Measurements from ENCODE around the gene NT5E. TPM values are rescaled to one million over a fixed set of nuclear protein-coding genes. Genes with fewer than 3 reads are reported as not detected.
"Not testable (repeated sequence)": the region's sequence is repeated elsewhere in the genome, so short reads cannot be mapped to it uniquely, and the experiment has no call there.

The NT5E gene
- total and polyA plus RNA-seq, 9 donors: 29.3 to 68.7 (median 47.4) TPM

- H3K4me1 ChIP-seq (ENCODE audit: insufficient read depth): no peaks in the 10 kb centered on the region
- H3K27ac ChIP-seq: no peak overlapping the region
- no peaks in the 10 kb centered on the region for H3K36me3 ChIP-seq
- no peak for DNase-seq
- 63 to 73% (median 73%) methylated on average over 2 of the region's 2 CpGs for WGBS, 3 donors
- no peaks in the 10 kb centered on the region for H3K9me3 ChIP-seq
- intact Hi-C loops (cut with DNase I): no loop called here
- no peaks in the 10 kb centered on the region for H3K27me3 ChIP-seq
- H3K4me3 ChIP-seq: no peak overlapping the region
- no peak for TF ChIP-seq CTCF (IDR thresholded peaks at IDR 0.05)
- no peak for TF ChIP-seq POLR2A (IDR thresholded peaks at IDR 0.05)
- TF ChIP-seq EP300 (IDR thresholded peaks at IDR 0.05): no peak
These were observed 48.8 kb downstream of the NT5E start for GRCh38 chr6:85498596-85499258.

DNA sequence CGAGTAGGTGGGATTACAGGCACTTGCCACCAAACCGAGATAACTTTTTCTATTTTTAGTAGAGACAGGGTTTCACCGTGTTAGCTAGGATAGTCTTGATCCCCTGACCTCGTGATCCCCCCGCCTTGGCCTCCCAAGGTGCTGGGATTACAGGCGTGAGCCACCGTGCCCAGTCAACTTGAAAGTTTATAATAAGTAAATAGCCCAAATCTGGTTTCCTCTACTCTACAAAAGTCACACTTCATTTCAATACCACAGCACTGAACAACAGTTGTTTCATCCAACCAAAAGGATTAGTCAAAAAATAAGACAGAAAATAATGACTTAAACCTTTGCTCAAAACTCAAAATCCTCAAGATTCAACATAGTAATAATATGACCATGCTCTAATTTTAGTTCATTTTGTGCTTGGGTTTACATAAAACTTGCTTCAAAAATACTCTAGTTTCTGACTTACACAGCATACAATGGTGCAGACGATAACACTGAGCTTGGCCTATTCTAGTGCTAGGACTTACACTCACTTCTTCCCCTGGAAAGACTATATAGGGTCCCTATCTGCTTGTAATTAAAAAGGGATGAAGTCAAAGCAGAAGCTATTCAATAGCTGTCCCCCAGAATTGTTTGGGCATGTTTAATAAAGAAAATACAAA is 56.7 kb downstream of the NT5E start:
- H3K27me3 ChIP-seq: no peaks in the 10 kb centered on the region
- intact Hi-C loops (cut with DNase I): no loop called here
- TF ChIP-seq CTCF (IDR thresholded peaks at IDR 0.05) (no peak), EP300 (IDR thresholded peaks at IDR 0.05) (no peak), POLR2A (IDR thresholded peaks at IDR 0.05) (no peak)
- no peak for DNase-seq
- 86 to 92% (median 90%) methylated on average over 8 of the region's 8 CpGs for WGBS, 3 donors
- no peaks in the 10 kb centered on the region for H3K36me3 ChIP-seq
- H3K4me1 ChIP-seq (ENCODE audit: insufficient read depth): no peaks in the 10 kb centered on the region
- H3K27ac ChIP-seq: no peak overlapping the region
- H3K4me3 ChIP-seq: no peak overlapping the region
- H3K9me3 ChIP-seq: no peaks in the 10 kb centered on the region

GRCh38 chr6:85516168-85516567 is 66.3 kb downstream of the NT5E start:
- H3K27me3 ChIP-seq: no peaks in the 10 kb centered on the region
- no peaks in the 10 kb centered on the region for H3K4me1 ChIP-seq (ENCODE audit: insufficient read depth)
- DNase-seq: no peak
- TF ChIP-seq POLR2A (IDR thresholded peaks at IDR 0.05): no peak
- TF ChIP-seq EP300 (IDR thresholded peaks at IDR 0.05): no peak
- no peak for TF ChIP-seq CTCF (IDR thresholded peaks at IDR 0.05)
- no peaks in the 10 kb centered on the region for H3K9me3 ChIP-seq
- no peak overlapping the region for H3K4me3 ChIP-seq
- H3K27ac ChIP-seq: no peak overlapping the region
- intact Hi-C loops (cut with DNase I): no loop called here
- H3K36me3 ChIP-seq: no peaks in the 10 kb centered on the region

DNA sequence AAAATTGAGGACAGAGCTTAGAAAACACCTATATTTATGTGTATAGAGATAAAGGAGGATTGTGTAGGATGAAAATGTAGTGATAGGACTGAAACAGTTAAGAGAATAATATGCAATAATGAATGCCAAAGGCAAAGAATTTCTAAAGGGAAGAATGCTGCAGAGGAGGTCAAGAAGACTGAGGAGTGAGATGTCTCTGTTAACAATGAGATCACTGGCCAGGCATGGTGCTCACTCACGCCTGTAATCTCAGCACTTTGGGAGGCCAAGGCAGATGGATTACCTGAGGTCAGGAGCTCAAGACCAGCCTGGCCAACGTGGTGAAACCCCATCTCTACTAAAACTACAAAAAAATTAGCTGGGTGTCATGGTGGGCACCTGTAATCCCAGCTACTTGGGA is 74.4 kb downstream of the NT5E start:
- H3K4me1 ChIP-seq (ENCODE audit: insufficient read depth); H3K4me3 ChIP-seq; DNase-seq; H3K27ac ChIP-seq; H3K27me3 ChIP-seq; H3K36me3 ChIP-seq; H3K9me3 ChIP-seq; intact Hi-C loops (cut with DNase I): not testable (repeated sequence)
- WGBS, 3 donors: 71 to 81% (median 73%) methylated on average over 2 of the region's 2 CpGs

- no peaks in the 10 kb centered on the region for H3K9me3 ChIP-seq
- H3K27ac ChIP-seq: no peak overlapping the region
- DNase-seq: no peak
- no peak overlapping the region for H3K4me3 ChIP-seq
- 25 to 34% (median 29%) methylated on average over 2 of the region's 2 CpGs for WGBS, 3 donors
- TF ChIP-seq CTCF (IDR thresholded peaks at IDR 0.05) (peak in 2 of 3 donors; percentile 10 to 28), EP300 (IDR thresholded peaks at IDR 0.05) (no peak)
- no peaks in the 10 kb centered on the region for H3K36me3 ChIP-seq
- no peaks in the 10 kb centered on the region for H3K27me3 ChIP-seq
- no peaks in the 10 kb centered on the region for H3K4me1 ChIP-seq (ENCODE audit: insufficient read depth)
- intact Hi-C loops (cut with DNase I): no loop called here
These were observed 87.2 kb downstream of the NT5E start for GRCh38 chr6:85537055-85537494.
